PC-3 (cell line): ENCODE measurements around the gene TMEM25.

Source experiments
- EZH2 ChIP-seq: fragments of 300-600 bp; sonication (generic); IDR thresholded peaks from one replicate; pipeline ENCODE4 v1.6.1; 2017; ENCODE audit warnings: antibody characterized with exemption, mild to moderate bottlenecking, low read length; ENCODE audit not compliant: unreplicated experiment
- TF ChIP-seq, protein P1 (sequence below): fragments of 300-600 bp; sonication (generic); conservative IDR thresholded peaks from 2 replicates; pipeline ENCODE4 v1.5.1; 2017; ENCODE audit warnings: antibody characterized with exemption, low read depth, mild to moderate bottlenecking, low read length

DNA sequence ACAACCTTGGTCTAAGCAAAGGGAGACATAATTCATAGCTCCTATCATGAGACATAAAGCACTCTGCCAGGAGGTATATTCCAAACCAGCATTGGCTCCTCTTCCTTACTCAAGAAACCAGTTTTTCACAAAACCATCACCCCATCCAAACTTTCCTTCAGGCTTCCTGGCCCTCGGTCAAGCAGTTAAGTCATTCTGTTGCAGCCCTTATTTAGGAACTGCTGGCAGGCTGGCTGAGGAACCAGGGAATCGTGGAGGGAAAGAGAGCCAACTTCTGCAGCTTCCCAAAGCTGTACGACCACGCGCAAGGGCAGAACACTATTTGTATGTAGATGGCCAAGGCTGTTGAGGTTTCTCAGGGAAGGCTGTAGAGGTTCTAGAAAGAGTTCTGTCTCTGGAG lies 34.1 kb downstream of the TMEM25 start:
- TF ChIP-seq, protein P1, sequence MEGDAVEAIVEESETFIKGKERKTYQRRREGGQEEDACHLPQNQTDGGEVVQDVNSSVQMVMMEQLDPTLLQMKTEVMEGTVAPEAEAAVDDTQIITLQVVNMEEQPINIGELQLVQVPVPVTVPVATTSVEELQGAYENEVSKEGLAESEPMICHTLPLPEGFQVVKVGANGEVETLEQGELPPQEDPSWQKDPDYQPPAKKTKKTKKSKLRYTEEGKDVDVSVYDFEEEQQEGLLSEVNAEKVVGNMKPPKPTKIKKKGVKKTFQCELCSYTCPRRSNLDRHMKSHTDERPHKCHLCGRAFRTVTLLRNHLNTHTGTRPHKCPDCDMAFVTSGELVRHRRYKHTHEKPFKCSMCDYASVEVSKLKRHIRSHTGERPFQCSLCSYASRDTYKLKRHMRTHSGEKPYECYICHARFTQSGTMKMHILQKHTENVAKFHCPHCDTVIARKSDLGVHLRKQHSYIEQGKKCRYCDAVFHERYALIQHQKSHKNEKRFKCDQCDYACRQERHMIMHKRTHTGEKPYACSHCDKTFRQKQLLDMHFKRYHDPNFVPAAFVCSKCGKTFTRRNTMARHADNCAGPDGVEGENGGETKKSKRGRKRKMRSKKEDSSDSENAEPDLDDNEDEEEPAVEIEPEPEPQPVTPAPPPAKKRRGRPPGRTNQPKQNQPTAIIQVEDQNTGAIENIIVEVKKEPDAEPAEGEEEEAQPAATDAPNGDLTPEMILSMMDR: no peak
- TF ChIP-seq EZH2: no peak
